NCI-H146 treated with DMSO at 0.1 percent for 48 hours (cell line): ENCODE data around the gene ANO2.

Experiments
- DNase-seq: peaks from one replicate; lab custom pipeline; 2025; ENCODE audit not compliant: unreplicated experiment; lab: John Stamatoyannopoulos, UW

ANO2 gene

GRCh38 chr12:5733916-5734315 lies 211.1 kb downstream of the ANO2 start:
- DNase-seq = no peak

GRCh38 chr12:5733136-5733755 lies 211.8 kb downstream of the ANO2 start:
- DNase-seq = no peak

GRCh38 chr12:5730962-5731361 lies 214.1 kb downstream of the ANO2 start:
- no peak for DNase-seq

- DNase-seq = no peak
Measured at GRCh38 chr12:5723711-5724252, 221.3 kb downstream of the ANO2 start.

GRCh38 chr12:5723071-5723470 lies 222.0 kb downstream of the ANO2 start:
- DNase-seq = no peak

GRCh38 chr12:5720381-5721005 lies 224.6 kb downstream of the ANO2 start:
- no peak for DNase-seq

- no peak for DNase-seq
Measured at GRCh38 chr12:5718680-5719079, 226.4 kb downstream of the ANO2 start.

GRCh38 chr12:5718073-5718472 lies 227.0 kb downstream of the ANO2 start:
- DNase-seq = no peak

GRCh38 chr12:5716976-5717375 lies 228.1 kb downstream of the ANO2 start:
- no peak for DNase-seq

- DNase-seq = no peak
Measured at GRCh38 chr12:5716201-5716600, 228.9 kb downstream of the ANO2 start.

- no peak for DNase-seq
Measured at GRCh38 chr12:5715021-5715420, 230.0 kb downstream of the ANO2 start.

- no peak for DNase-seq
Measured at GRCh38 chr12:5713599-5714081, 231.4 kb downstream of the ANO2 start.

- DNase-seq = no peak
Measured at GRCh38 chr12:5710260-5710878, 234.7 kb downstream of the ANO2 start.

GRCh38 chr12:5708371-5708770 lies 236.7 kb downstream of the ANO2 start:
- no peak for DNase-seq

- DNase-seq = no peak
Measured at GRCh38 chr12:5706247-5706646, 238.8 kb downstream of the ANO2 start.

GRCh38 chr12:5705791-5706190 lies 239.3 kb downstream of the ANO2 start:
- DNase-seq = no peak

- no peak for DNase-seq
Measured at GRCh38 chr12:5694759-5695409, 250.2 kb downstream of the ANO2 start.

- no peak for DNase-seq
Measured at GRCh38 chr12:5692850-5693249, 252.2 kb downstream of the ANO2 start.

- no peak for DNase-seq
Measured at GRCh38 chr12:5691943-5692342, 253.1 kb downstream of the ANO2 start.

GRCh38 chr12:5690240-5690639 lies 254.8 kb downstream of the ANO2 start:
- no peak for DNase-seq

GRCh38 chr12:5689773-5690172 lies 255.3 kb downstream of the ANO2 start:
- DNase-seq = no peak

- DNase-seq = no peak
Measured at GRCh38 chr12:5688226-5688625, 256.8 kb downstream of the ANO2 start.
